ENCODE results near the gene TXNIP.

The TXNIP gene

GRCh38 chr1:145947551-145947950, 48.8 kb downstream of the TXNIP start:
- no peaks in the 10 kb centered on the region for H3K4me1 ChIP-seq (ENCODE audit: control insufficient read depth, insufficient read depth, low read length)

GRCh38 chr1:145946477-145946986, 49.8 kb downstream of the TXNIP start:
- peaks cover 27% of the 10 kb centered on the region for H3K36me3 ChIP-seq (ENCODE audit: control insufficient read depth, insufficient read depth, low read length, severe bottlenecking)
- no peak overlapping the region for H3K9ac ChIP-seq (ENCODE audit: low read length)
- H3K9me3 ChIP-seq (ENCODE audit: control insufficient read depth, low read length), result no peaks in the 10 kb centered on the region
- no peaks in the 10 kb centered on the region for H3K4me1 ChIP-seq (ENCODE audit: control insufficient read depth, insufficient read depth, low read length)
- no peaks in the 10 kb centered on the region for H3K27me3 ChIP-seq (replicated peaks; ENCODE audit: control insufficient read depth, insufficient read depth, low read length)
- DNase-seq (ENCODE audit: low read depth), result no peak
- H3K4me3 ChIP-seq (ENCODE audit: low read length), result no peak overlapping the region

More at GRCh38 chr1:145947551-145947950, 48.8 kb downstream of the TXNIP start:
- H3K27me3 ChIP-seq (replicated peaks; ENCODE audit: control insufficient read depth, insufficient read depth, low read length), result no peaks in the 10 kb centered on the region
- H3K9me3 ChIP-seq (ENCODE audit: control insufficient read depth, low read length), result no peaks in the 10 kb centered on the region
- H3K4me3 ChIP-seq (ENCODE audit: low read length), result no peak overlapping the region
- H3K36me3 ChIP-seq (ENCODE audit: control insufficient read depth, insufficient read depth, low read length, severe bottlenecking), result peaks cover 21% of the 10 kb centered on the region
- DNase-seq (ENCODE audit: low read depth), result no peak
- H3K9ac ChIP-seq (ENCODE audit: low read length), result no peak overlapping the region

GRCh38 chr1:145944532-145944931, 51.8 kb downstream of the TXNIP start:
- no peaks in the 10 kb centered on the region for H3K4me1 ChIP-seq (ENCODE audit: control insufficient read depth, insufficient read depth, low read length)
- H3K36me3 ChIP-seq (ENCODE audit: control insufficient read depth, insufficient read depth, low read length, severe bottlenecking), result peaks cover 29% of the 10 kb centered on the region
- H3K9ac ChIP-seq (ENCODE audit: low read length), result no peak overlapping the region
- H3K27me3 ChIP-seq (replicated peaks; ENCODE audit: control insufficient read depth, insufficient read depth, low read length), result no peaks in the 10 kb centered on the region
- no peaks in the 10 kb centered on the region for H3K9me3 ChIP-seq (ENCODE audit: control insufficient read depth, low read length)
- H3K4me3 ChIP-seq (ENCODE audit: low read length), result no peak overlapping the region
- no peak for DNase-seq (ENCODE audit: low read depth)

- no peak for DNase-seq (ENCODE audit: low read depth)
- no peak overlapping the region for H3K9ac ChIP-seq (ENCODE audit: low read length)
- peaks cover 29% of the 10 kb centered on the region for H3K36me3 ChIP-seq (ENCODE audit: control insufficient read depth, insufficient read depth, low read length, severe bottlenecking)
- H3K4me1 ChIP-seq (ENCODE audit: control insufficient read depth, insufficient read depth, low read length), result no peaks in the 10 kb centered on the region
- no peak overlapping the region for H3K4me3 ChIP-seq (ENCODE audit: low read length)
- H3K27me3 ChIP-seq (replicated peaks; ENCODE audit: control insufficient read depth, insufficient read depth, low read length), result no peaks in the 10 kb centered on the region
- no peaks in the 10 kb centered on the region for H3K9me3 ChIP-seq (ENCODE audit: control insufficient read depth, low read length)
Observed at GRCh38 chr1:145942871-145943270, 53.5 kb downstream of the TXNIP start.

Data from adipocyte (in vitro differentiated cells).